ENCODE data around the gene PCDHAC1. TPM values are rescaled to one million over a fixed set of nuclear protein-coding genes. Genes with fewer than 3 reads are reported as not detected.
A peak's percentile ranks its signal among the peaks of the same experiment; 100 is the strongest.

Gene PCDHAC1
- total RNA-seq, 1 donor from 2014 or later: 5.9 TPM

DNA sequence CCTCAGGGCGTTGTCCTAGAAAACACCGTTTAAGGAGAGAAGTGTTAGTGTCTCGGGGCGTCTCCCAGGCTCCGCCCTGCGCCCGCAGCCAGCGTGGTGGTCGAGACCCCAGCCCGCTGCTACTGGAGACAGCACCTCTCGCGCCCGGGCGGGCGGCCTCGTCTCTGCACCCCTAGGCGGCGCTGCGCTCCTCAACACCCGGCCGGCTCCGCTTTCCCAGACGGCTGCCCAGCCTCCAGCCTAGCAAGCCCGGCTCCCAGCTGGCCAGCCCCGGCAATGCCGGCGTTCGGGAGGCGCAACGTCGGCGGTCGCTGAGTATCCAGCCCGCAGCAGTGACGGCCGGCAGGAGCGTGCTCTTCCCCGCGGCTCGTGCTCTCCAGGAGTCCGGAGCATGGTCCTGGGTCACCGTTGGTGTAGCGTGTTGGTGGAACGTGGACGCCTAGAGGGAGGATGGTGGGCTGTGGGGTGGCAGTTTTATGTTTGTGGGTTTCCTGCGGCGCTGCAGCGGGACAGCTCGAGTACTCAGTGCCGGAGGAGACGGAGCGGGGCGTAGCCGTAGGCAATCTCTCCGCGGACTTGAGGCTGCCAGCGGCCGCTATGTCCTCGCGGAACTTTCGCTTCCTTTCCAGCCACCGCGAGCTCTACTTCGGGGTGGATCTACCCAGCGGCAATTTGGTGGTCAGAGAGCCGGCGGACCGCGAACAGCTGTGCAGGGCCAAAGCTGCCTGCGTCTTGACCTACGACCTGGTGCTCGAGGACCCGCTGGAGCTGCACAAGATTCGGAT lies 536 bp downstream of the PCDHAC1 start:
- H3K27ac ChIP-seq (ENCODE audit: low read depth, low read length): no peak overlapping the region
- no peaks in the 10 kb centered on the region for H3K36me3 Mint-ChIP-seq (ENCODE audit: low read depth, unreplicated experiment)
- no peaks in the 10 kb centered on the region for H3K27me3 Mint-ChIP-seq (ENCODE audit: low read depth, unreplicated experiment)

DNA sequence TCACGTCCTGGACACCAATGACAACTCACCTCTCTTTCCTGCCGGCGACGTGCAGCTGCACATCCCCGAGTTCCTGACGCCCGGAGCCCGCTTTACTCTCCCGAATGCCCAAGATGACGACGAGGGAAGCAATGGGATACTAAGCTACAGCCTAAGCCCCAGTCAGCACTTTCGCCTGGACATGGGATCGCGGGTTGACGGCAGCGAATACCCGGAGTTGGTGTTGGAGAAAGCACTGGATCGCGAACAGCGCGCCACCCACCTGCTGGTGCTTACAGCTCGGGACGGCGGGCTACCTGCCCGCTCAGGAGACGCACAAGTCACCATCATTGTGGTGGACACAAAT lies 1.1 kb downstream of the PCDHAC1 start:
- peak overlapping the region; percentile 78 for H2AFZ ChIP-seq (ENCODE audit: low read depth, low read length)
- H3K9me3 ChIP-seq (ENCODE audit: insufficient read depth, low read depth, low read length): peaks cover 11% of the 10 kb centered on the region
- H4K20me1 ChIP-seq (ENCODE audit: insufficient read depth, low read length): no peaks in the 10 kb centered on the region
- H3K79me2 ChIP-seq (ENCODE audit: insufficient read depth, low read length): no peaks in the 10 kb centered on the region
- Mint-ChIP-seq H3K4me1 (ENCODE audit: low read depth, unreplicated experiment) (peaks cover 2% of the 10 kb centered on the region), H3K9me3 (ENCODE audit: unreplicated experiment) (no peaks in the 10 kb centered on the region), H3K27me3 (ENCODE audit: low read depth, unreplicated experiment) (no peaks in the 10 kb centered on the region), H3K27ac (ENCODE audit: unreplicated experiment) (peak overlapping the region; percentile 72), H3K36me3 (ENCODE audit: low read depth, unreplicated experiment) (no peaks in the 10 kb centered on the region), H3K4me3 (ENCODE audit: unreplicated experiment) (peak overlapping the region; percentile 88)
- no peak overlapping the region for H3K27ac ChIP-seq (ENCODE audit: low read depth, low read length)
- peaks cover 3% of the 10 kb centered on the region for H3K4me1 ChIP-seq (ENCODE audit: insufficient read depth, low read length)
- H3K27me3 ChIP-seq (ENCODE audit: insufficient read depth, low read length): peaks cover 13% of the 10 kb centered on the region
- H3K9ac ChIP-seq (ENCODE audit: low read length): no peak overlapping the region
- FAIRE-seq (no peak), DNase-seq (ENCODE audit: low read depth) (no peak)
- H3K4me3 ChIP-seq (ENCODE audit: insufficient read depth, low read depth, low read length): peak overlapping the region; percentile 37
- H3K36me3 ChIP-seq (ENCODE audit: insufficient read depth, low read length): no peaks in the 10 kb centered on the region
- TF ChIP-seq EZH2 (IDR thresholded peaks at IDR 0.05; ENCODE audit: insufficient read depth, low read length): no peak
- TF ChIP-seq, protein P1, sequence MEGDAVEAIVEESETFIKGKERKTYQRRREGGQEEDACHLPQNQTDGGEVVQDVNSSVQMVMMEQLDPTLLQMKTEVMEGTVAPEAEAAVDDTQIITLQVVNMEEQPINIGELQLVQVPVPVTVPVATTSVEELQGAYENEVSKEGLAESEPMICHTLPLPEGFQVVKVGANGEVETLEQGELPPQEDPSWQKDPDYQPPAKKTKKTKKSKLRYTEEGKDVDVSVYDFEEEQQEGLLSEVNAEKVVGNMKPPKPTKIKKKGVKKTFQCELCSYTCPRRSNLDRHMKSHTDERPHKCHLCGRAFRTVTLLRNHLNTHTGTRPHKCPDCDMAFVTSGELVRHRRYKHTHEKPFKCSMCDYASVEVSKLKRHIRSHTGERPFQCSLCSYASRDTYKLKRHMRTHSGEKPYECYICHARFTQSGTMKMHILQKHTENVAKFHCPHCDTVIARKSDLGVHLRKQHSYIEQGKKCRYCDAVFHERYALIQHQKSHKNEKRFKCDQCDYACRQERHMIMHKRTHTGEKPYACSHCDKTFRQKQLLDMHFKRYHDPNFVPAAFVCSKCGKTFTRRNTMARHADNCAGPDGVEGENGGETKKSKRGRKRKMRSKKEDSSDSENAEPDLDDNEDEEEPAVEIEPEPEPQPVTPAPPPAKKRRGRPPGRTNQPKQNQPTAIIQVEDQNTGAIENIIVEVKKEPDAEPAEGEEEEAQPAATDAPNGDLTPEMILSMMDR (IDR thresholded peaks at IDR 0.05; ENCODE audit: insufficient read depth, low read depth, low read length): no peak
- H3K4me2 ChIP-seq (ENCODE audit: low read length): peak overlapping the region; percentile 80

More for the DNA sequence above, 536 bp downstream of the PCDHAC1 start:
- DNase-seq (ENCODE audit: low read depth) (peak; percentile 5), FAIRE-seq (no peak)
- TF ChIP-seq, protein P1 (IDR thresholded peaks at IDR 0.05; ENCODE audit: insufficient read depth, low read depth, low read length): peak; percentile 5
- no peak for TF ChIP-seq EZH2 (IDR thresholded peaks at IDR 0.05; ENCODE audit: insufficient read depth, low read length)
- peak overlapping the region; percentile 72 for H3K27ac Mint-ChIP-seq (ENCODE audit: unreplicated experiment)
- H3K9me3 ChIP-seq (ENCODE audit: insufficient read depth, low read depth, low read length): peaks cover 11% of the 10 kb centered on the region
- H3K4me1 Mint-ChIP-seq (ENCODE audit: low read depth, unreplicated experiment): peaks cover 2% of the 10 kb centered on the region
- no peaks in the 10 kb centered on the region for H4K20me1 ChIP-seq (ENCODE audit: insufficient read depth, low read length)
- peaks cover 13% of the 10 kb centered on the region for H3K27me3 ChIP-seq (ENCODE audit: insufficient read depth, low read length)
- H3K9ac ChIP-seq (ENCODE audit: low read length): no peak overlapping the region
- peak overlapping the region; percentile 80 for H3K4me2 ChIP-seq (ENCODE audit: low read length)
- H2AFZ ChIP-seq (ENCODE audit: low read depth, low read length): peak overlapping the region; percentile 78
- peak overlapping the region; percentile 37 for H3K4me3 ChIP-seq (ENCODE audit: insufficient read depth, low read depth, low read length)
- peak overlapping the region; percentile 88 for H3K4me3 Mint-ChIP-seq (ENCODE audit: unreplicated experiment)
- no peaks in the 10 kb centered on the region for H3K79me2 ChIP-seq (ENCODE audit: insufficient read depth, low read length)
- H3K4me1 ChIP-seq (ENCODE audit: insufficient read depth, low read length): peaks cover 3% of the 10 kb centered on the region
- no peaks in the 10 kb centered on the region for H3K9me3 Mint-ChIP-seq (ENCODE audit: unreplicated experiment)
- no peaks in the 10 kb centered on the region for H3K36me3 ChIP-seq (ENCODE audit: insufficient read depth, low read length)
